HCT116 (cell line): ENCODE data around the gene TSR1. TPM values are rescaled to one million over a fixed set of nuclear protein-coding genes. Genes with fewer than 3 reads are reported as not detected.

Experiments used
- ATF3 ChIP-seq: IDR thresholded peaks from 2 replicates; pipeline ENCODE4 v1.6.1; 2012
- CBX3 ChIP-seq: IDR thresholded peaks from 2 replicates; pipeline ENCODE4 v1.6.1; 2012; ENCODE audit warnings: low read depth
- CEBPB ChIP-seq: IDR thresholded peaks from 2 replicates; pipeline ENCODE4 v1.6.1; 2012; ENCODE audit warnings: low read depth
- ELF1 ChIP-seq: IDR thresholded peaks from 2 replicates; pipeline ENCODE4 v1.6.1; 2012; ENCODE audit warnings: low read depth, borderline replicate concordance
- EZH2phosphoT487 ChIP-seq: fragments of 200-600 bp; IDR thresholded peaks from 2 replicates; pipeline ENCODE4 v1.6.1; 2018; ENCODE audit warnings: antibody characterized with exemption, borderline replicate concordance
- FOSL1 ChIP-seq: IDR thresholded peaks from 2 replicates; pipeline ENCODE4 v1.6.1; 2012; ENCODE audit warnings: low read depth
- MAX ChIP-seq: IDR thresholded peaks from 2 replicates; pipeline ENCODE4 v1.6.1; 2012
- POLR2A ChIP-seq: IDR thresholded peaks from 2 replicates; pipeline ENCODE4 v1.7.0; 2011; ENCODE audit warnings: borderline replicate concordance; ENCODE audit not compliant: insufficient read depth, insufficient read length; ENCODE audit errors: extremely low read depth
- SIN3A ChIP-seq: IDR thresholded peaks from 2 replicates; pipeline ENCODE4 v1.6.1; 2012; ENCODE audit warnings: low read depth
- SRF ChIP-seq: IDR thresholded peaks from 2 replicates; pipeline ENCODE4 v1.6.1; 2012; ENCODE audit warnings: low read depth
- YY1 ChIP-seq: IDR thresholded peaks from 2 replicates; pipeline ENCODE4 v1.6.1; 2011; ENCODE audit warnings: low read length, low read depth, moderate library complexity, mild to moderate bottlenecking; ENCODE audit not compliant: insufficient replicate concordance; ENCODE audit errors: extremely low read depth
- ZBTB33 ChIP-seq: IDR thresholded peaks from 2 replicates; pipeline ENCODE4 v1.6.1; 2011; ENCODE audit warnings: mild to moderate bottlenecking, low read length, moderate library complexity; ENCODE audit not compliant: insufficient replicate concordance; ENCODE audit errors: extremely low read depth
- ZNF274 ChIP-seq: fragments of 200-500 bp; sonication (Bioruptor generic); IDR thresholded peaks from 2 replicates; pipeline ENCODE4 v1.6.1; 2014; ENCODE audit warnings: mild to moderate bottlenecking, low read depth, low read length, inconsistent platforms
- total RNA-seq: library from RNA; stranded (reverse); gene quantifications from one replicate; pipeline ENCODE4 v1.2.1, GENCODE V29; 2021; ENCODE audit not compliant: unreplicated experiment

The TSR1 gene
- total RNA-seq, 1 experiment from 2014 or later, result 77.2 TPM

GRCh38 chr17:2337544-2338314 is 1.5 kb upstream of the TSR1 start (continued):
- TF ChIP-seq SRF, result no peak
- TF ChIP-seq SIN3A, result no peak
- no peak for TF ChIP-seq ELF1
- no peak for TF ChIP-seq FOSL1
- TF ChIP-seq ZBTB33, result no peak
- no peak for TF ChIP-seq POLR2A
- no peak for TF ChIP-seq ZNF274
- TF ChIP-seq ATF3, result no peak
- no peak for TF ChIP-seq CBX3
- no peak; the same call in 1 of the 2 replicates for TF ChIP-seq MAX
- TF ChIP-seq CEBPB, result no peak
- TF ChIP-seq EZH2phosphoT487, result no peak
- peak; percentile 50 for TF ChIP-seq YY1
